Activated CD8-positive, alpha-beta memory T cell treated with anti-CD3 and anti-CD28 coated beads, Interleukin-2, amount 50 U/mL, for 4 hours (primary cell): ENCODE results near the gene DPP3.
A peak's percentile ranks its signal among the peaks of the same experiment; 100 is the strongest.

Experiments used
- DNase-seq: peaks from one replicate; pipeline ENCODE4 v3.0.0-alpha.2; 2020

The DPP3 gene

GRCh38 chr11:66484806-66485380 lies 4.7 kb downstream of the DPP3 start:
- DNase-seq, result no peak

- no peak for DNase-seq
Observed at GRCh38 chr11:66488957-66489356, 8.7 kb downstream of the DPP3 start.

- DNase-seq, result no peak
Observed at GRCh38 chr11:66489636-66490035, 9.4 kb downstream of the DPP3 start.

- no peak for DNase-seq
Observed at GRCh38 chr11:66491315-66491935, 11.2 kb downstream of the DPP3 start.

- no peak for DNase-seq
Observed at GRCh38 chr11:66492161-66492865, 12.1 kb downstream of the DPP3 start.

GRCh38 chr11:66493130-66493529 lies 12.9 kb downstream of the DPP3 start:
- DNase-seq, result no peak

- no peak for DNase-seq
Observed at GRCh38 chr11:66494458-66494857, 14.2 kb downstream of the DPP3 start.

- no peak for DNase-seq
Observed at GRCh38 chr11:66494935-66495334, 14.7 kb downstream of the DPP3 start.

- no peak for DNase-seq
Observed at GRCh38 chr11:66495401-66495854, 15.2 kb downstream of the DPP3 start.

GRCh38 chr11:66497206-66497605 lies 17.0 kb downstream of the DPP3 start:
- DNase-seq, result no peak

GRCh38 chr11:66498506-66498905 lies 18.3 kb downstream of the DPP3 start:
- no peak for DNase-seq

- no peak for DNase-seq
Observed at GRCh38 chr11:66505276-66505816, 25.1 kb downstream of the DPP3 start.

- DNase-seq, result no peak
Observed at GRCh38 chr11:66509131-66509561, 28.9 kb downstream of the DPP3 start.

GRCh38 chr11:66510271-66510989 lies 30.2 kb downstream of the DPP3 start, which contains the start of gene BBS1:
Gene BBS1 (plus strand): TSS chr11:66510635. CDS start chr11:66510660, 25 bp downstream.
- DNase-seq, result peak; percentile 85

- DNase-seq, result no peak
Observed at GRCh38 chr11:66510990-66511339, 30.7 kb downstream of the DPP3 start.

GRCh38 chr11:66523611-66524010 lies 43.4 kb downstream of the DPP3 start:
- no peak for DNase-seq

- DNase-seq, result no peak
Observed at GRCh38 chr11:66524304-66525040, 44.2 kb downstream of the DPP3 start.

GRCh38 chr11:66529069-66529468 lies 48.8 kb downstream of the DPP3 start:
- DNase-seq, result no peak

- DNase-seq, result no peak
Observed at GRCh38 chr11:66529655-66530054, 49.4 kb downstream of the DPP3 start.

GRCh38 chr11:66530927-66531709 lies 50.9 kb downstream of the DPP3 start:
- no peak for DNase-seq

- DNase-seq, result no peak
Observed at GRCh38 chr11:66531841-66532240, 51.6 kb downstream of the DPP3 start.

- DNase-seq, result no peak
Observed at GRCh38 chr11:66532784-66533183, 52.5 kb downstream of the DPP3 start.
